Umbilical cord (tissue), 2 donors: ENCODE measurements around the gene MYO1E. TPM values are rescaled to one million over a fixed set of nuclear protein-coding genes. Genes with fewer than 3 reads are reported as not detected.
A peak's percentile ranks its signal among the peaks of the same experiment; 100 is the strongest.

Source experiments
- DNase-seq: peaks from one replicate; pipeline ENCODE4 v3.0.0-alpha.2; 2015; ENCODE audit warnings: low spot score
- total RNA-seq: library from RNA; depleted of rRNA; stranded (reverse); fragments of >200 nt; gene quantifications from one replicate; pipeline ENCODE4 v1.2.3, GENCODE V29; 2014; ENCODE audit warnings: low replicate concordance; ENCODE audit not compliant: insufficient read depth

The MYO1E gene
- total RNA-seq, 1 donor from 2014 or later, result 103 TPM

DNA sequence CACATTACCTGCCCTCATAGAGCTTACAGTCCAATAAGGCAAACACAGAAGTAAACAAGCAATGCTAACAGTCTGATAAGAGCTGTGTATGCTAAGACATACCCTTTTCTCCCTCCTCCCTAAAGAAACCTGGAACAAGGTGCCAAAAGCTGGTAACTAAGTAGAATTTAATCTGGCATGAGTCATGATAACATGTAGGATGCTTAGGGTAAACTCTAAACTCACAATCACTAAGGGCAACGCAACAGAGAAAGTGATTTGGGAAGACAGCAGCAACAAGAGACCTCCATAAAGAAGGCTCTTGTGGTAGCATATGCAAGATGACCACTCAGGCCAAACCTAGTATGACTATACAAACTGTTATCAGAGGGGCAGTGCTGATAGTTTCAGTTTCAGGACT is 55.5 kb downstream of the MYO1E start:
- DNase-seq, result no peak

GRCh38 chr15:59315914-59316451 is 56.7 kb downstream of the MYO1E start:
- DNase-seq, result no peak

DNA sequence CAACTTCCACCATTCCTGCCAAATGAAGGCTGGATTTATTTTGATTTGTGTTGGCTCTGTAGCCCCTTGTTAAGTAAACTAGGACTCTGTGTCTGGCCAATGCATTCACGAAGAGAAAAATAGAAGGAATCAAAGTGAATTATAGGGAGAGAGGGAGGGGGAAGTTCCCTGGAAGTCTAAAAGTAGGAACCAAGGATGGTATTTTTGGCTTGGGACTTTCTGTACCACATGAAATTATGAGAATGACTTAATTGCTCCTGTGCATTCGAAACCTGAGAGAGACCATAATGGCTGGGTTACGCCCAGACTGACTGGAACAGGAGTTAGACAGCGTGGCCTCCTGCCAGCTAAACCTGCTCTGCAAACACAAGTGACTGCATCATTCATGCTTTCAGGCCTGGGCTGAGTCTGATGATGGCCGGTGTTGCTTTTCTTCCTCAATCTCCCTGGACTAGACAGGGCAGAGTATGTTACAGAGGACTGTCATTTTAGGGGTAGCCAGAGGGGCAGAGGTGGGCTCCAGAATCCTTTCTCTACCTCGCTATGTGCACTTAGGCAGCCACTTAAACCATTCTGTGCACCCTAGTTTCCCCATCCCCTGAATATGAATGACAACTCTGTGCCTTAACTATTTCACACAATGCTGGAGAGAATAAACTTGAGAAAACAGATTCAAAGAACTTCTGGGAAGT is 58.9 kb downstream of the MYO1E start:
- DNase-seq, result peak; percentile 66

- DNase-seq, result no peak
These were observed 60.5 kb downstream of the MYO1E start for GRCh38 chr15:59312205-59312604.

DNA sequence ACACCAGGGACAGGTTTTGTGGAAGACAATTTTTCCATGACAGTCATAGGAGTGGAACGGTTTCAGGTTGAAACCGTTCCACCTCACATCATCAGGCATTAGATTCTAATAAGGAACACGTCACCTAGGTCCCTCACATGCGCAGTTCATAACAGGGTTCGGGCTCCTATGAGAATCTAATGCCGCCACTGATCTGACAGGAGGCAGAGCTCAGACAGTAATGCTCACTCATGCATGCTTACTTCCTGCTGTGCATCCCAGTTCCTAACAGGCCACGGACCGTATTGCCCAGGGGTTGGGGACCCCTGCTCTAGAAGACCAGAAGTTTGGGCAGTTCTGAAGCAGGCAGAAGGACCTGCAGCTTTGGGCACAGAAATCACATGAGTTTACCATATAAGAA is 61.5 kb downstream of the MYO1E start:
- DNase-seq, result no peak

DNA sequence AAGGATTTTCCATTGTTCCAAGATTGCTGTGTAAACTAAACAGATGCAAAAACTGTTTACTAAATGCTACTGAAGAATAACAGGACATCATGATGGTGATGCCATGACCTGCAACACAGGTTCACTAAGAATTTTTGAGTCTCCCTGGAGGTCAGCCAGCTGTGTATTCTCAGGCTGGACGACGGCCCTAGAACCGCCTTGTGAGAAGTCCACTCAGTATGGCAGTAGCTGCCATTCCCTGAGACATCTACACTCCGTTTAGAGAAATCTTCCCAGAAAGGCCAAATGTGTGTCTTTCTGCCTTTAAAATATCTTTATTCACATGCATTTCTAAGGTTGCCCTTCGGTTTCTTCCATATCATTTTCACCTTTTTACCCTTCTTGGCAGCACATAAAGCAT is 63.3 kb downstream of the MYO1E start:
- no peak for DNase-seq

- no peak for DNase-seq
These were observed 65.5 kb downstream of the MYO1E start for GRCh38 chr15:59307165-59307537.

GRCh38 chr15:59306520-59307164 is 66.0 kb downstream of the MYO1E start:
- DNase-seq, result no peak

GRCh38 chr15:59304807-59305206 is 67.9 kb downstream of the MYO1E start:
- DNase-seq, result no peak

GRCh38 chr15:59304034-59304795 is 68.5 kb downstream of the MYO1E start:
- no peak for DNase-seq

DNA sequence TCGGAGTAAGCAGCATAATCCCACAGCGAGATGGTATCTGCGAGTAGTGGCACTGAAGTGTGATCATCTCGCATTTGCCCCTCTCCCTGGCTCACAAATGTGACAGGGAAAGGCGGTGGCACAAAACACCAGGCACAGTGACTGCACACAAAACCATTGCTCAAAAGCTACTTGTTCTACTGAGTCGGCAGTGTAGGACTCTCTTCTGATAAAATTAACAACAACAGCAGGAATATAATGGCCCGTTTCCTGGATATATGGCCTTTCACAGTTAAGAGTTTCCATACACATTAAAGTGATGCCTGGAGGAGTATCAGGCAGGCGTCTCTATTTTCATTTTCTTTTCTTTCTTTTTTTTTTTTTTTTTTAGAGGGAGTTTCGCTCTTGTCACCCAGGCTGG is 69.0 kb downstream of the MYO1E start:
- no peak for DNase-seq

DNA sequence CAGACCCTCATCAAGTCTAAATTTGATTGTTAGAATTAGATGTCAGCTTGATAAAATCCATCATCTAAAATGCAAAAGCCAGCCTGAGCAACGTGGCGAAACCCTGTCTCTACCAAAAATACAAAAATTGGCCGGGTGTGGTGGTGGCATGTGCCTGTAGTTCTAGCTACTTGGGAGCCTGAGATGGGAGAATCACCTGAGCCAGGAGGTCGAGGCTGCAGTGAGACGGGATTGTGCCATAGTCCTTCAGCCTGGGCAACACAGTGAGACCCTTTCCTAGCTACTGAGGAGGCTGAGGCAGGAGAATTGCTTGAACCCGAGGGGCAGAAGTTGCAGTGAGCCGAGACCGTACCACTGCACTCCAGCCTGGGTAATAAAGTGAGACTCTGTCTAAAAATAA is 69.5 kb downstream of the MYO1E start:
- no peak for DNase-seq

GRCh38 chr15:59301527-59301926 is 71.1 kb downstream of the MYO1E start:
- DNase-seq, result no peak

GRCh38 chr15:59300618-59301139 is 72.0 kb downstream of the MYO1E start:
- no peak for DNase-seq

DNA sequence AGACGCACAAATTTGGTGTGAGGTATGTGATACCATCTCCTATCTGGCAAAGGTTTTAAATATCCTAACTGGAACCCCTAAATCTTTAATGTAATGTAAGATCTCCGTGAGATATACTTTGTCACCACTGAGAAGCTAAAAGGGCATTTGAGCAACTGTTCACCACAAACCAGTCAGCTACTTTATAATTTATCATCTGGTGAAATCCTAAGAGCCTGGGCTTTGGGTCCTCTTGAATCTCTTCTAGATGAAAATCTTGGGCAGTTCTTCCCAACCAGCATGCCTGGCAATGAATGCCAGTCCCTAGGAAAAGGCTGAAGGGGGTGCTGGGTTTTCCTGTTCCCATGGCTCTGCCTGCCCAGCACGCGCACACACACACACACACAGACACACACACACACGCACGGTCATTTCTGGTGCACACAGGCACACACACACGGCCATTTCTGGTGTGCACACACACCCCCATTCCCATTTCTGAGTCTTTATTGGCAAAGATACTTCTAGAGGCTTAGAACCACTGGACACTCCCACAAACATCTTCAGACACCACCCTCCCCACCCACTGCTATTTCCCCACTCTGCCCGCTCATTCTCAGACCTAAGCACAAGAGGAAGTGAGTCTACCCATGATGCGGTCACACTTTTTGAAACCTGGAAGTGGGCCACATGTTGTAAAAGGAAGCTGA is 72.6 kb downstream of the MYO1E start:
- DNase-seq, result peak; percentile 84

GRCh38 chr15:59298854-59299250 is 73.8 kb downstream of the MYO1E start:
- no peak for DNase-seq

GRCh38 chr15:59298225-59298853 is 74.3 kb downstream of the MYO1E start:
- DNase-seq, result no peak

DNA sequence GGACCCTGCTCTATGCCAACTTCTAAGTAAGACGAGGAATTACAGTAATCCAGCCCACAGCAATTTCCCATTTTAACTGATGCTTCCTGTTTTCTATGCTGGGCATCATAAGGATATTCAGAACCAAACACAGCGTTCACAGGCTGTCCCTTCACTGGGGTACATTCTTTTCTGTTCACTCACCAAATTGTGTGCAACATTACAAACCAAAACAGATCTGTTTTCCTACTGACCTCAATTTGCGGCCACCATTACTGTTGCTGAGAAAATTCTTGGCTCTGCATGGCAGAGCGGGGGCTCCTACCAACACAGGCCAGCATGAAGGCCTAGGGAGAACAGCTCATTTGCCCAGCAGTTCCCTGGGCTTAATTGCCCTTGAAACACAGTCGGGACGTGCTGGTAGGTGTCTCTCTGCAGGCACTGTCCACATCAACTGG is 76.5 kb downstream of the MYO1E start:
- DNase-seq, result peak; percentile 28

DNA sequence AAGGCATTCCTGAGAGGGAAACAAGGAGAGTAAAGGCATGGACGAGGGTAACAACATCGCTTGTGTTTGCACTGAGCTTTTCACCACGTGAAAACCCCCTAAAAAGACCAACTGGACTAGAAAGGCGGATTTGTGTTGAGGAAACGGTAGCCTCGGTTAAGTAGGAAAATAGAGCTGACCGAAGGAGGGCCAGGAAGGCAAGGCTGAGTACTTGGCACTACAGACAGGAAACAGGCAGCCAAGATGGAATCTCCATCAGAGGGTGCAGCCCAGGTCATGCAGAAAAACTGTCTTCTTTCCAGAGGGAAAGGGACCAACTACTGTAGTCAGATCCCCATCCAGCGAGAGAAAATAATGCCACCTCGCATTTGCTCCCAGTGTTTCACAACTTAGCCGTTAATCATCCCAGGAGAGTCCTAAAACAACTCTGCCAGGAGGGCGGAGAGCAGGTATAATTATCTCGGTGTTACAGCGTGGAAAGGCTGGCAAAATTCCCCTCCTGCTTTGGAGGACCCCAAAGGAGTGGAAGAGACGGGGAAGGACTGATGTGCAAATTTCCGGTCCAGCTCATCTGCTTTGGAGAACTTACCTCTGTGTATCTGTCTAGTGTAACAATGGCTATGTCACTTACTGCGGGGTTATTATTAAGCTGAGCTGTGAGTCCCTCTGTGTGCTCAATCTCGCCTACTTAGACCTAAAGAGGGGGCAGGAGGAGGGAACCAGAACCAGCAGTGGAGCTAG is 77.2 kb downstream of the MYO1E start:
- no peak for DNase-seq

DNA sequence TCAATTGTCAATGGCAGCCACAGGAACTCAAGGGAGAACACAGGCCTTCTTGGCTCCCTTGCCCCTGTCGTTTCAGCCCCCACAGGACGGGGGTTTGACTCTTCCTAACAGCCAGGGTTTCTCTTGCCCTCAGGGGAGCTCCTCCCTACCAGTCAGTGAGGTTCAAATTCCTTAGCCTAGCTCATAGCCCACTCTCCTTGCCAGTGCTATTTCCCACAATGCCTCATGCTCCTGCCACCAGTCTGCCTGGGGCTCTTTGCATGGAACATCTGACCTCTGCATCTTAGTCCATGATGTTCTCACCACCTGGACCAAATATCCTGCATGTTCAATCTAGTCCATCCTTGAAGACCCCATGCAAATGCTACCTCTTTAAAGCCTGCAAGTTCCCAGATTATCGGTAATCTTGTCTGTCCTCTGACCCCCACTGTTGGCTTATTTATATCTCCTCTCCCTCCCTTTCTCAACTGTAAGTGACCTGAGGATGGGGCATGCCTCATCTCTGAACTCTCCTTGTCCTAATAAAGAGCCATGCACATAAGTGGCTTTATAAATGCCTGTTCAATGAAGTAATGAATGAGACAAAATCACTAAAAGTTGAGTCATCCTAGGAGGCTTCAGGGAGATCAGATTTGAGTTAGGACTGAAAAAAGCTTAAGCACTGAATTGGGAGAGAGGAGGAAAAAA is 78.0 kb downstream of the MYO1E start:
- peak; percentile 53 for DNase-seq
